ENCODE results near the gene FBXW7.
A peak's percentile ranks its signal among the peaks of the same experiment; 100 is the strongest.

FBXW7 gene

GRCh38 chr4:152364383-152364782 lies 171.5 kb downstream of the FBXW7 start:
- no peak for DNase-seq

GRCh38 chr4:152363904-152364303 lies 172.0 kb downstream of the FBXW7 start:
- DNase-seq, result no peak

GRCh38 chr4:152363086-152363485 lies 172.8 kb downstream of the FBXW7 start:
- DNase-seq, result no peak

- no peak for DNase-seq
Observed at GRCh38 chr4:152360045-152360410, 175.9 kb downstream of the FBXW7 start.

GRCh38 chr4:152359208-152360044 lies 176.5 kb downstream of the FBXW7 start:
- no peak for DNase-seq

GRCh38 chr4:152357206-152357605 lies 178.7 kb downstream of the FBXW7 start:
- no peak for DNase-seq

- no peak for DNase-seq
Observed at GRCh38 chr4:152356428-152357034, 179.4 kb downstream of the FBXW7 start.

- peak; percentile 42 for DNase-seq
Observed at GRCh38 chr4:152352622-152353116, 183.2 kb downstream of the FBXW7 start.

- no peak for DNase-seq
Observed at GRCh38 chr4:152352215-152352614, 183.7 kb downstream of the FBXW7 start.

- DNase-seq, result no peak
Observed at GRCh38 chr4:152351080-152351479, 184.8 kb downstream of the FBXW7 start.

- peak; percentile 39 for DNase-seq
Observed at GRCh38 chr4:152348670-152349069, 187.2 kb downstream of the FBXW7 start.

GRCh38 chr4:152346979-152347378 lies 188.9 kb downstream of the FBXW7 start:
- DNase-seq, result no peak

- no peak for DNase-seq
Observed at GRCh38 chr4:152346526-152346925, 189.4 kb downstream of the FBXW7 start.

GRCh38 chr4:152344001-152344400 lies 191.9 kb downstream of the FBXW7 start:
- no peak for DNase-seq

GRCh38 chr4:152342293-152342692 lies 193.6 kb downstream of the FBXW7 start:
- DNase-seq, result no peak

- DNase-seq, result no peak
Observed at GRCh38 chr4:152340818-152341217, 195.1 kb downstream of the FBXW7 start.

GRCh38 chr4:152339576-152339975 lies 196.3 kb downstream of the FBXW7 start:
- DNase-seq, result no peak

GRCh38 chr4:152334931-152335330 lies 201.0 kb downstream of the FBXW7 start:
- DNase-seq, result no peak

GRCh38 chr4:152331042-152331441 lies 204.8 kb downstream of the FBXW7 start:
- DNase-seq, result no peak

GRCh38 chr4:152328582-152328981 lies 207.3 kb downstream of the FBXW7 start:
- no peak for DNase-seq

GRCh38 chr4:152327606-152328453 lies 208.1 kb downstream of the FBXW7 start:
- peak; percentile 25 for DNase-seq

GRCh38 chr4:152325831-152326230 lies 210.1 kb downstream of the FBXW7 start:
- DNase-seq, result no peak

GRCh38 chr4:152323221-152323620 lies 212.7 kb downstream of the FBXW7 start:
- DNase-seq, result no peak

Data from CD4-positive, alpha-beta T cell treated with Interleukin-17A for 4 hours (primary cell).